ENCODE data around the gene B3GNT4. TPM values are rescaled to one million over a fixed set of nuclear protein-coding genes. Genes with fewer than 3 reads are reported as not detected.

The B3GNT4 gene
- total and polyA plus RNA-seq, 9 donors: 0.15 to 0.42 TPM; not detected in 7

- Histone ChIP-seq H3K4me1 (ENCODE audit: insufficient read depth) (no peaks in the 10 kb centered on the region), H3K36me3 (no peaks in the 10 kb centered on the region), H3K4me3 (no peak overlapping the region), H3K27ac (no peak overlapping the region), H3K27me3 (no peaks in the 10 kb centered on the region), H3K9me3 (no peaks in the 10 kb centered on the region)
- DNase-seq: no peak
- no peak for TF ChIP-seq EP300 (IDR thresholded peaks at IDR 0.05)
- no peak for TF ChIP-seq CTCF (IDR thresholded peaks at IDR 0.05)
- no peak for TF ChIP-seq POLR2A (IDR thresholded peaks at IDR 0.05)
- intact Hi-C loops (cut with DNase I): no loop called here
- 77 to 87% (median 82%) methylated on average over 11 of the region's 11 CpGs for WGBS, 3 donors
These were observed 42.7 kb upstream of the B3GNT4 start for GRCh38 chr12:122160761-122161160.

- Histone ChIP-seq H3K27me3 (no peaks in the 10 kb centered on the region), H3K27ac (no peak overlapping the region), H3K36me3 (no peaks in the 10 kb centered on the region), H3K4me3 (no peak overlapping the region), H3K4me1 (ENCODE audit: insufficient read depth) (no peaks in the 10 kb centered on the region), H3K9me3 (no peaks in the 10 kb centered on the region)
- TF ChIP-seq POLR2A (IDR thresholded peaks at IDR 0.05) (no peak), EP300 (IDR thresholded peaks at IDR 0.05) (no peak), CTCF (IDR thresholded peaks at IDR 0.05) (no peak)
- no peak for DNase-seq
- WGBS, 3 donors: 77 to 81% (median 81%) methylated on average over 8 of the region's 8 CpGs
- intact Hi-C loops (cut with DNase I): no loop called here
These were observed 41.8 kb upstream of the B3GNT4 start for GRCh38 chr12:122161682-122162081.

GRCh38 chr12:122162976-122163375 lies 40.5 kb upstream of the B3GNT4 start:
- WGBS, 3 donors: 77 to 84% (median 80%) methylated on average over 3 of the region's 3 CpGs
- intact Hi-C loops (cut with DNase I): no loop called here
- H3K4me3 ChIP-seq: no peak overlapping the region

GRCh38 chr12:122166422-122167349 lies 36.8 kb upstream of the B3GNT4 start:
- Histone ChIP-seq H3K27ac (no peak overlapping the region), H3K36me3 (no peaks in the 10 kb centered on the region), H3K9me3 (no peaks in the 10 kb centered on the region), H3K4me3 (no peak overlapping the region), H3K4me1 (ENCODE audit: insufficient read depth) (no peaks in the 10 kb centered on the region), H3K27me3 (no peaks in the 10 kb centered on the region)
- DNase-seq: no peak
- TF ChIP-seq POLR2A (IDR thresholded peaks at IDR 0.05) (no peak), CTCF (IDR thresholded peaks at IDR 0.05) (no peak), EP300 (IDR thresholded peaks at IDR 0.05) (no peak)
- WGBS, 3 donors: 76 to 83% (median 79%) methylated on average over 22 of the region's 22 CpGs
- intact Hi-C loops (cut with DNase I): no loop called here

More at GRCh38 chr12:122162976-122163375, 40.5 kb upstream of the B3GNT4 start:
- Histone ChIP-seq H3K9me3 (no peaks in the 10 kb centered on the region), H3K4me1 (ENCODE audit: insufficient read depth) (no peaks in the 10 kb centered on the region), H3K27ac (no peak overlapping the region), H3K36me3 (no peaks in the 10 kb centered on the region), H3K27me3 (no peaks in the 10 kb centered on the region)
- TF ChIP-seq EP300 (IDR thresholded peaks at IDR 0.05): no peak
- no peak for TF ChIP-seq CTCF (IDR thresholded peaks at IDR 0.05)
- no peak for TF ChIP-seq POLR2A (IDR thresholded peaks at IDR 0.05)
- no peak for DNase-seq

Data from ovary (tissue), 9 donors.